HUDEP-2 (cell line): Measurements from ENCODE around the gene RRAGC.

Source experiments
- DNase-seq, 76 experiments: peaks; one replicate each; lab custom pipeline; 2025; ENCODE audit not compliant: unreplicated experiment in 76 of 76; lab: John Stamatoyannopoulos, UW

RRAGC gene

GRCh38 chr1:38788341-38789336, 70.9 kb downstream of the RRAGC start:
- DNase-seq = no peak
